Panc1 (cell line): Measurements from ENCODE around the gene TMPRSS15.

ENCODE experiments used
- SIN3A ChIP-seq: IDR thresholded peaks from 2 replicates; pipeline ENCODE4 v1.6.1; 2012; ENCODE audit warnings: low read depth, mild to moderate bottlenecking, low read length, moderate library complexity, borderline replicate concordance; ENCODE audit not compliant: insufficient read depth
- TF ChIP-seq, protein P1 (sequence below): fragments of 450-650 bp; IDR thresholded peaks from 2 replicates; pipeline ENCODE4 v1.5.1; 2017; ENCODE audit warnings: mild to moderate bottlenecking

DNA sequence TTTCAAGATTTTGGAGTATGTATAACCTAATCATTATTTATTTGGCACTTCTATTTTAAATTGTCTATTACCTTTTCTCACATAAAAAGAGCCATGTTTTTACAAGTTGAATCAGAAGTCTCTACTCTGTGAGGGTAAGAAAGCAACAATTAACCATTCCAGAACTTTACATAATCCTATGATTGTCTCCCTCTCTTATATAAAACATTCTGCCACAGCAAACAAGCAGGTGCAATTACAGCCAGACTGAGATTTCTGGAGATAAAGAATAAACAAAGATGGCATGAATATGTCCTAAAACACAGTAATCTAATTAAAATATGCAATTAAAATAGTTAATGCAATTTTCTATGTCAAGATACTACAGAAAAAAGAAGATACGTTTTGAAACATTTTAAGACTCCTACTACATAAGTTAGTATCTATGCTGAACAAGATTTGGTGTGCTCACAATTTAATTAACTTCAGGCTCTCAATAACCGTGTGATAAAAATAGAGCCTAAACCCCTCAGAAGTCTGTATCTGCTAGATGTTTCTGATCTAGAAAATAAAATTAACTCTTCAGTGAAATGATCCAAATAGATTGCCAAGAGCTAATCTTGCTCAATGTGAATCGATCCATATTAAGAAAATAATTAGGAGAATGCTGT, 13.7 kb upstream of the TMPRSS15 start:
- TF ChIP-seq, protein P1, sequence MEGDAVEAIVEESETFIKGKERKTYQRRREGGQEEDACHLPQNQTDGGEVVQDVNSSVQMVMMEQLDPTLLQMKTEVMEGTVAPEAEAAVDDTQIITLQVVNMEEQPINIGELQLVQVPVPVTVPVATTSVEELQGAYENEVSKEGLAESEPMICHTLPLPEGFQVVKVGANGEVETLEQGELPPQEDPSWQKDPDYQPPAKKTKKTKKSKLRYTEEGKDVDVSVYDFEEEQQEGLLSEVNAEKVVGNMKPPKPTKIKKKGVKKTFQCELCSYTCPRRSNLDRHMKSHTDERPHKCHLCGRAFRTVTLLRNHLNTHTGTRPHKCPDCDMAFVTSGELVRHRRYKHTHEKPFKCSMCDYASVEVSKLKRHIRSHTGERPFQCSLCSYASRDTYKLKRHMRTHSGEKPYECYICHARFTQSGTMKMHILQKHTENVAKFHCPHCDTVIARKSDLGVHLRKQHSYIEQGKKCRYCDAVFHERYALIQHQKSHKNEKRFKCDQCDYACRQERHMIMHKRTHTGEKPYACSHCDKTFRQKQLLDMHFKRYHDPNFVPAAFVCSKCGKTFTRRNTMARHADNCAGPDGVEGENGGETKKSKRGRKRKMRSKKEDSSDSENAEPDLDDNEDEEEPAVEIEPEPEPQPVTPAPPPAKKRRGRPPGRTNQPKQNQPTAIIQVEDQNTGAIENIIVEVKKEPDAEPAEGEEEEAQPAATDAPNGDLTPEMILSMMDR: no peak
- TF ChIP-seq SIN3A: no peak
